Gastrocnemius medialis (tissue), 4 donors: ENCODE measurements around the gene ITGA11. TPM values are rescaled to one million over a fixed set of nuclear protein-coding genes. Genes with fewer than 3 reads are reported as not detected.
A peak's percentile ranks its signal among the peaks of the same experiment; 100 is the strongest.

Experiments
- ATAC-seq, 2 donors: fragments of 150-250 bp; one replicate each; pipeline ENCODE4 v1.9.1; 2016
- DNase-seq, 2 donors: peaks; one replicate each; pipeline ENCODE4 v3.0.0-alpha.2; 2019
- H3K27ac ChIP-seq, 4 donors: fragments of 200-600 bp; sonication (generic); 1 replicate in 1 of 4; 2 replicates in 3 of 4; pipeline ENCODE4 v1.5.1; 2016 to 2018; ENCODE audit warnings: mild to moderate bottlenecking in 2 of 4, moderate library complexity in 1 of 4
- H3K27me3 ChIP-seq, 3 donors: fragments of 200-600 bp; sonication (generic) in 2 of 3; 1 replicate in 1 of 3; 2 replicates in 2 of 3; pipeline versions ENCODE4 v1.5.1 to v1.6.0; 2016 to 2019; ENCODE audit warnings: mild to moderate bottlenecking in 1 of 3, moderate library complexity in 1 of 3
- H3K36me3 ChIP-seq, 2 donors: fragments of 200-600 bp; sonication (generic) in 1 of 2; one replicate each; pipeline ENCODE4 v1.5.1; 2017 to 2018
- H3K4me1 ChIP-seq, 2 donors: fragments of 200-600 bp; sonication (generic) in 1 of 2; one replicate each; pipeline ENCODE4 v1.5.1; 2016 to 2017; ENCODE audit warnings: mild to moderate bottlenecking in 2 of 2
- H3K4me3 ChIP-seq, 4 donors: fragments of 200-600 bp; sonication (generic) in 3 of 4; 1 replicate in 1 of 4; 2 replicates in 3 of 4; pipeline ENCODE4 v1.5.1; 2016 to 2019; ENCODE audit warnings: mild to moderate bottlenecking in 2 of 4
- H3K9me3 ChIP-seq, 3 donors: fragments of 200-600 bp; sonication (generic) in 2 of 3; 1 replicate in 1 of 3; 2 replicates in 2 of 3; pipeline ENCODE4 v1.5.1; 2016 to 2019
- POLR2A ChIP-seq, 2 donors: fragments of 450-650 bp; IDR thresholded peaks; one replicate each; pipeline ENCODE4 v1.6.1; 2017; ENCODE audit warnings: antibody characterized with exemption in 2 of 2, mild to moderate bottlenecking in 2 of 2, moderate library complexity in 2 of 2
- in situ Hi-C, 4 donors: fragments of 200-750 bp; cut with MboI; loops; one replicate each; pipeline versions ENCODE4 v1.15.0 to v1.8.0; 2017; ENCODE audit warnings: low sequenced_read_pairs in 4 of 4
- intact Hi-C: fragments of 100-400 bp; cut with DNase I; formaldehyde crosslinking; loops from one replicate; pipeline ENCODE4 v1.15.1; 2023; ENCODE audit warnings: low total_unique reads
- total RNA-seq, 4 donors: library from RNA; depleted of rRNA; stranded (reverse); fragments of >200 nt; gene quantifications; one replicate each; pipeline versions ENCODE4 v1.1.0 to v1.2.3, GENCODE V29; 2016
- TF ChIP-seq, protein P1 (sequence below), 5 experiments: fragments of 450-650 bp in 3 of 5; fragments of 200-600 bp in 2 of 5; sonication (generic) in 2 of 5; IDR thresholded peaks in 4 of 5; conservative IDR thresholded peaks in 1 of 5; 1 replicate in 4 of 5; 2 replicates in 1 of 5; pipeline ENCODE4 v1.5.1; 2016 to 2019; ENCODE audit warnings: antibody characterized with exemption in 5 of 5, mild to moderate bottlenecking in 3 of 5, moderate library complexity in 3 of 5

Gene ITGA11
- total RNA-seq, 4 donors from 2014 or later = 1.5 to 12.0 (median 2.5) TPM

DNA sequence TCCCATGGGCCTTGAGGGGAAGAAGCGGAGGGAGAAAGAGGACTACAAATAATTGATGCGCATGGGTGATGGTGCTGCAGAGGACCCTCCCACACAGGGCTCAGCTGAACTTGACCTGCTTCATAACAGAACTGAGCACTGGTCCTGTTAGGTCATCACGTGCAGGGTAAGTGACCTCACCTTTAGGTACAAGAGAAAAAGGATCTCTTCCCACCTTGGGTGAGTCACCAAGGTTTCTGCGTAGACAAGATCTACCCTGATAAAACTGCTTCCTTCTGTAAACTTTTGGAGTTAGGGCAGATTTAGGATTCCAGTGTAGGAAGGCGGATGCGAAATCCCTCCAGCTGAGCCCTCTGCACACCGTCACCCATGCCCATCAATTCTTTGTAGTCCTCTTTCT lies 87.4 kb downstream of the ITGA11 start:
- Histone ChIP-seq H3K4me3 (no peak overlapping the region), H3K9me3 (no peaks in the 10 kb centered on the region), H3K36me3 (no peaks in the 10 kb centered on the region), H3K27me3 (no peaks in the 10 kb centered on the region), H3K4me1 (peaks cover 35 to 40% of the 10 kb centered on the region in 2 donors), H3K27ac (no peak overlapping the region)
- ATAC-seq (no peak), DNase-seq (no peak)
- TF ChIP-seq, protein P1, sequence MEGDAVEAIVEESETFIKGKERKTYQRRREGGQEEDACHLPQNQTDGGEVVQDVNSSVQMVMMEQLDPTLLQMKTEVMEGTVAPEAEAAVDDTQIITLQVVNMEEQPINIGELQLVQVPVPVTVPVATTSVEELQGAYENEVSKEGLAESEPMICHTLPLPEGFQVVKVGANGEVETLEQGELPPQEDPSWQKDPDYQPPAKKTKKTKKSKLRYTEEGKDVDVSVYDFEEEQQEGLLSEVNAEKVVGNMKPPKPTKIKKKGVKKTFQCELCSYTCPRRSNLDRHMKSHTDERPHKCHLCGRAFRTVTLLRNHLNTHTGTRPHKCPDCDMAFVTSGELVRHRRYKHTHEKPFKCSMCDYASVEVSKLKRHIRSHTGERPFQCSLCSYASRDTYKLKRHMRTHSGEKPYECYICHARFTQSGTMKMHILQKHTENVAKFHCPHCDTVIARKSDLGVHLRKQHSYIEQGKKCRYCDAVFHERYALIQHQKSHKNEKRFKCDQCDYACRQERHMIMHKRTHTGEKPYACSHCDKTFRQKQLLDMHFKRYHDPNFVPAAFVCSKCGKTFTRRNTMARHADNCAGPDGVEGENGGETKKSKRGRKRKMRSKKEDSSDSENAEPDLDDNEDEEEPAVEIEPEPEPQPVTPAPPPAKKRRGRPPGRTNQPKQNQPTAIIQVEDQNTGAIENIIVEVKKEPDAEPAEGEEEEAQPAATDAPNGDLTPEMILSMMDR (IDR thresholded peaks at IDR 0.05 in 4 of 5, conservative IDR thresholded peaks at IDR 0.05 in 1 of 5) = no peak
- no peak for TF ChIP-seq POLR2A (IDR thresholded peaks at IDR 0.05)
- intact Hi-C loops (no loop called here), in situ Hi-C loops (no loop called here)

DNA sequence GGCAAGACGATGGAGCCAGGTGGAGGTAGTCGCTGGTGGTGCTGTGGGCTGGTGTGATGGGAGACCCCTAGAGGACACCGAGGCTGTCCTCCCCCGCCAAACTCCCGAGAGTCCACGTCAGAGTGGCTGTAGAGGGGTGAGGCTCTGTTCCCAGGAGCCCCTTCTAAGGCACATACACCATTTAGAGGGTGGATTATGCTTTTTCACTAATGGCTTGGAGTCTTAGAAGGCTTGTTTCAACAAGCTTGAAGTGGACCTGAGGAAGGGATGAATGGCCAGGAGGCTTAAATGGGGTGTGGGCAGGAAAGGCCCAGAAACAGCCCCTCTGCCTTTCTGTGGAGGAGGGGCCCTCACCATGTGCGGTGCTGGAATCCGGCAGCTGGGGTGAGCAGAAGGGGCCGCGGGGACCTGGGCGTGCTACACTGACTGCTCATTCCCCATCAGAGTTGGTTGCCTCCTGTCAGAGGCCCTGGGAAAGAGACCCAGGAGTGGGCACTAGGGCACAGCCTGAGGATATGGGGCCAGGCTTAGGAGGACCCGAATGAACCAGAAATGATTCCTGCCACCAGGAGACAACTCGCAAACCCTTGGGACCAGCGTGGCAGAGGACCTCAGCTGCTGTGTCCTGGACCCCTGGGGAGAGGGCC lies 88.3 kb downstream of the ITGA11 start:
- intact Hi-C loops (no loop called here), in situ Hi-C loops (no loop called here)
- Histone ChIP-seq H3K4me3 (no peak overlapping the region), H3K27ac (peak overlapping the region in 2 of 4 donors; percentile 71 to 90), H3K27me3 (no peaks in the 10 kb centered on the region), H3K36me3 (no peaks in the 10 kb centered on the region), H3K4me1 (peaks cover 39 to 49% of the 10 kb centered on the region in 2 donors), H3K9me3 (no peaks in the 10 kb centered on the region)
- DNase-seq = no peak
- TF ChIP-seq, protein P1 (IDR thresholded peaks at IDR 0.05 in 4 of 5, conservative IDR thresholded peaks at IDR 0.05 in 1 of 5) = no peak
- no peak for TF ChIP-seq POLR2A (IDR thresholded peaks at IDR 0.05)
- ATAC-seq = no peak

DNA sequence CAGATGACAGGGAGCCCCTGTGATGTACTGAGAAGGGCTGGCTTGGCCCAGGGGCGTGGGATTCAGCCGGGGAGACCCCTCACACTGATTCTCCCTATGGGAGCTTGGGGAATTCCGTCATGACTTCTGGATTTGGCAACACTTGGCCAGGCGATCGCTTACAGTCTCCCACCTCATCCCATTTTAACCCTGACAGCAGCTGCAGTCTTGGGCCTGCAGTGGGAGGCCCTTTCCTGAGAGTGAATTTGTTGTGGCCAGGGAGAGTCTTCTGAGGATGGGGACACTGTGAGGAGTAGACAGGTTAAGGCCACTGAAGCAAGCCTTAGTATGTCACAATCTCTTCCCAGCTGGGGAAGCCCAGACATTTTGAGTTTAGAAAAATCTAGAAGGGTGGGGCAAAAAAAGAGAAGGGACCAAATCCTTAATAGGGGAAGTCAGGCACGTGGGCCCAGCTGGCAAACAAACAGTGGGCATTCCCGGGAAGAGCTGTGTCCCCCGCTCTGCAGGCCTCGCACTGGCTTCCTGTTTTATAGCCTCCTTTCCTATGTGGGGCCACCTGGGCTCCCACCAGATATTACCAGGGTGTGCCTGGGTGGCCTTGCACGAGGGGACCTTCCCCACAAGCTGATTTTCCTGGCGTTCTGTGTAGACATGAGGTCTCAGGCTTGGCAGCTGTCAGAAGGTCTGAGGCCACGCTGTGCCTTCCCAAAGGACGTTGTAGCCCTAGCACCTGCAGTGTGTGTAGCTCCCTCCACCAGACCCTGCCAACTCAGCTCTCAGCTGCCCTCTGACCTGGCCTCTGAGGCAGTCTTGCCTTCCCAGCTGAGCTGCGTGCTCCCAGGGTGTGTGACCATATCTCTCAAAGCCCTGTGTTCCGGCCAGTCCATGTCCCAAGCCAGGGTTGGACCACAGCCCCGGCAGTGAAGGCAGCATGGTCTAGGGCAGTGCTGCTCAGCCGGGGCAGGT lies 89.9 kb downstream of the ITGA11 start:
- H3K36me3 ChIP-seq = no peaks in the 10 kb centered on the region
- peak; percentile 51 to 58 for ATAC-seq
- peak; percentile 41 for DNase-seq
- H3K27me3 ChIP-seq = no peaks in the 10 kb centered on the region
- H3K4me3 ChIP-seq = no peak overlapping the region
- TF ChIP-seq, protein P1 (IDR thresholded peaks at IDR 0.05 in 4 of 5, conservative IDR thresholded peaks at IDR 0.05 in 1 of 5) = no peak
- no peak for TF ChIP-seq POLR2A (IDR thresholded peaks at IDR 0.05)
- peaks cover 39 to 54% of the 10 kb centered on the region in 2 donors for H3K4me1 ChIP-seq
- no peaks in the 10 kb centered on the region for H3K9me3 ChIP-seq
- intact Hi-C loops = no loop called here
- in situ Hi-C loops = no loop called here
- peak overlapping the region; percentile 71 to 90 (median 74) for H3K27ac ChIP-seq

DNA sequence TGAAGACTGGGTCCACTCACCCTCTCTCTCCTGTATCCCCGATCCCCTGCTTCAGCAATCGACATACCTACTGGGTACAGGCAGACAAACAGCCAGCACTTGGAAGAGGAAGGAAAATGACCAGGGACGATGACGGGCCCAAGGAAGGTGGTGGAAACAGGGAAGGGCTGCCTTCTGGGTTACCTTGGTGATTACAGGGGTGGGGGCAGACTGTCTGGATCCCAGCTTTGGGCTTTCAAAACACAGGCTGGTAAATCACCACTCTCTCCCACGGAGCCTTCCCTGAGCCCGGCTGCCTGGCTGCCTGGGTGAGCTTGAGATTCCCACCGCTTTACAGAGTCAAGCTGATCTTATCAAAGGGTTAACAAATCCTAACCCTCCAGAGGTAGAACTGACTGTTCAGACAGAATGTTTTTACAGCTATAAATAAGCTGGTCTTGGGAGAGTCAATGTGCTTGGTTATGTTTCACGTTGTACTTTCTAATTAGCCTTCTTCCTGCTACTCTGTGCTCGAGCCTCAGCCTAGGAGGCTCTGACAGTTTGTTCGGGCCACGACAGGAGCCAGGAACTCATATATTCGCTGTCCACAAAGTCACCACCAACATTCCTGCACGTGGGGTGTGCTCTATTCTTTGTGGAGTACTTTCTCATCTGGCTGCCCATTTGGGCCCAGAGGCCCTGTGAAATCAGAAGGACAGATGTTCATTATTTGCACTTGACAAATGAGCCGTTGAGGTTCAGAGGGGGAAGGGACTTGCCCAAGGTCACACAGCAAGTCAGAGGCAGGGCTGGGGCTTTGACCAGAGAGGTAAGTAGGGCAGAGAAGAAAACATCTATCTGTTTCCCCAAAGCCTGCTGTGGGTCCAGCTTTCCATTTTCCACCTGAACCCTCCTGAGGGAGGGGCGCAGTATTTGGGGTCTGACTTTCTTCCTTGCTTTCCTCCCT lies 91.0 kb downstream of the ITGA11 start:
- H3K36me3 ChIP-seq = no peaks in the 10 kb centered on the region
- in situ Hi-C loops = no loop called here

More for the DNA sequence above, 91.0 kb downstream of the ITGA11 start:
- H3K4me3 ChIP-seq = peak overlapping the region in 1 of 4 donors; percentile 9
- TF ChIP-seq, protein P1 (IDR thresholded peaks at IDR 0.05 in 4 of 5, conservative IDR thresholded peaks at IDR 0.05 in 1 of 5) = no peak
- peak in 1 of 2 donors; percentile 19 for TF ChIP-seq POLR2A (IDR thresholded peaks at IDR 0.05)
- H3K27ac ChIP-seq = peak overlapping the region; percentile 71 to 90 (median 74)
- peaks cover 39 to 54% of the 10 kb centered on the region in 2 donors for H3K4me1 ChIP-seq
- DNase-seq = no peak
- intact Hi-C loops = no loop called here
- no peaks in the 10 kb centered on the region for H3K27me3 ChIP-seq
- ATAC-seq = peak; percentile 68 to 87
- H3K9me3 ChIP-seq = no peaks in the 10 kb centered on the region
